GM10266 (cell line): ENCODE measurements around the gene MCF2.

Experiments used
- DNase-seq: peaks from one replicate; pipeline ENCODE4 v3.0.0; 2012; ENCODE audit errors: extremely low spot score
- TF ChIP-seq, protein P1 (sequence below): IDR thresholded peaks from 2 replicates; pipeline ENCODE4 v1.5.1; 2012; ENCODE audit warnings: mild to moderate bottlenecking, low read depth; ENCODE audit not compliant: control insufficient read depth, insufficient read depth; ENCODE audit errors: missing control alignments

MCF2 gene

DNA sequence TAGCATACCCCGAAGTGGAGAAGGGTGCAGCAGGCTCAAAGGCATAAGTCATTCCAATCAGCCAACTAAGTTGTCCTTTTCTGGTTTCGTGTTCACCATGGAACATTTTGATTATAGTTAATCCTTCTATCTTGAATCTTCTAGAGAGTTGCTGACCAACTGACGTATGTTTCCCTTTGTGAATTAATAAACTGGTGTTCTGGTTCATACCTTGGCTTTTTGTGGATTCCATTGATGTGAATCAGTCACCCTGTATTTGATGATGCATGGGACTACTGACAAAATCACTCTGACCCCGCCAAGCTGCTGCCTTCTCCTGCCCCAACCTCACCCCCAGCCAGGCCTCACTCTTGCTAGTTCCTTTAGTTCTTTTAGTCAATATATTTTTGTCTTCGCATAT lies 144.7 kb downstream of the MCF2 start:
- DNase-seq = no peak
- TF ChIP-seq, protein P1, sequence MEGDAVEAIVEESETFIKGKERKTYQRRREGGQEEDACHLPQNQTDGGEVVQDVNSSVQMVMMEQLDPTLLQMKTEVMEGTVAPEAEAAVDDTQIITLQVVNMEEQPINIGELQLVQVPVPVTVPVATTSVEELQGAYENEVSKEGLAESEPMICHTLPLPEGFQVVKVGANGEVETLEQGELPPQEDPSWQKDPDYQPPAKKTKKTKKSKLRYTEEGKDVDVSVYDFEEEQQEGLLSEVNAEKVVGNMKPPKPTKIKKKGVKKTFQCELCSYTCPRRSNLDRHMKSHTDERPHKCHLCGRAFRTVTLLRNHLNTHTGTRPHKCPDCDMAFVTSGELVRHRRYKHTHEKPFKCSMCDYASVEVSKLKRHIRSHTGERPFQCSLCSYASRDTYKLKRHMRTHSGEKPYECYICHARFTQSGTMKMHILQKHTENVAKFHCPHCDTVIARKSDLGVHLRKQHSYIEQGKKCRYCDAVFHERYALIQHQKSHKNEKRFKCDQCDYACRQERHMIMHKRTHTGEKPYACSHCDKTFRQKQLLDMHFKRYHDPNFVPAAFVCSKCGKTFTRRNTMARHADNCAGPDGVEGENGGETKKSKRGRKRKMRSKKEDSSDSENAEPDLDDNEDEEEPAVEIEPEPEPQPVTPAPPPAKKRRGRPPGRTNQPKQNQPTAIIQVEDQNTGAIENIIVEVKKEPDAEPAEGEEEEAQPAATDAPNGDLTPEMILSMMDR = no peak

DNA sequence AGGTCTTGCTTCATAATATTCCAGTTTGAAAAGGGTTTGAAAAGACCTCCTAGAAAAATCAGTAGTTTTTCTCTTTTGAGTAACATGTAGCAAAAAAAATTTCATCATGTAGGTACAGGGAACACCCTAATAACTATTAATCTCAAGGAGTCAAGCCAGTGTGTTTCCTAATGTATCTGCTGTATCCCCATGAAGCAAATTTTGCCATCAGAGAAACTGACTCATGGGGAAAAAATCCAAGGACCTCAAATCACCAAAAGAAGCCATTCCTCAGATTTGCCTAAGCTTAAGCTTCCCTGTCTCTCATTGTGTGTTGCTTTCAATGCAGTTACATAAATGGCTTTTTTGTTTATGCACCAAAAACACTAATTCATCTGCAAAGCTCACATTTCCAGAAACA lies 147.7 kb downstream of the MCF2 start:
- TF ChIP-seq, protein P1 = no peak
- DNase-seq = no peak

DNA sequence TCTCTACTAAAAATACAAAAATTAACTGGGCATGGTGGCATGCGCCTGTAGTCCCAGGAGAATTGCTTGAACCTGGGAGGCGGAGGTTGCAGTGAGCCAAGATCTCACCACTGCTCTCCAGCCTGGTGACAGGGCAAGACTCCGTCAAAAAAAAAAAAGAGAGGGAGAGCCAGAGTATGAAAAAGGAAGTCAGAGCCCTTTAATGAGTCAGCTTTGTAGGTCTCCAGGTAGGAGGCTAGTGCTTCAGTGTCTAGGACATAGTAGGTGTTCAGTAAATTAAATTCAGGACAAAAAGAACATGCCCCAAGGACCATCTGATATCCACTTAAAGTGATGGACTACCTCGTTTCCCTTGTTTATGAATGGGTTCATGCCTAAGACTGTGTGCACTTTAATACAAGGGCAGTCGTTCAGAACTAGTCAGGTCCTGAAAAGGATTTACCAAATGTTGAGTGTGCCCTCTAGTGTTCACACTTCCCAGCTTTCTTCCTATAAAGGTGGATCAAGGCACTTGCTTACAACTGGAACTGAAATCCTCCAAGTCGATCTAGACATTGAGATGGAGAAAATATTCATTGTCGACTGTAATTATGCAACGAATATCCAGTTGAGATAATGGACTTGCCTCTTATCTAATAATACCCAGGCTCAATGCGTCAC lies 148.5 kb downstream of the MCF2 start:
- TF ChIP-seq, protein P1 = peak; percentile 37
- peak; percentile 8 for DNase-seq

DNA sequence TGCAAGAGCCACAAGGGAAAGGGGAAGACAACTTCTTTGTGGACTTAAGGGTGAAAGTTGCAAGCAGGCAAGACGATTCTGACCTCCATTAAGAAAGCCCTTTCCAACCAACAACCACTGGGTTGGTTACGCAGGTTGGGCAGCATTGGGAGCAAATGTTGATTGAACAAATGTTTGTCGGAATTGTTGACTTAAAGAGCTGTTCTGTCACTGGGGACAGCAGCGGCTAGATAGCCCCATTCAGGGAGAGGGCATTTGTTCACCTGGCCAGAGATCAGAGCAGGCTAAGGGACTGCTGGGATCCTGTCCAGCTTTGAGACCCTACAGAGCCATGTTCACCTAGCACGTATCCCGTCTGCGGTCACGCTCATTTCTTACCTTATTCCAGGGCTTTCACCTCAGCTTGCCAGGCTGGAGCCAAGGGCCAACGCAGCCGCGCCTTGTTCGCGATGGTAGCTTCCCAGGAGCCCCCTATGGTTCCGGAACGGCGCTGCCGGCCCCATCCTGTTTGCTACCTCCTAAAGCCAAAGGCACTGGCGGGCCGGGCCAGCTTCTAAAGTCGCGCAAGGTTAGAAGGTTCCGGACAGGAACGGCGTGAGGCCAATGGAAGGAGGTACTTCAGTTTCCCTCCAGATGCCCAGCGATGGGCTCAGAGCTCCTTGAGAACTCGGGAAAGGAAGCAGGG lies 152.8 kb downstream of the MCF2 start:
- DNase-seq = no peak
- TF ChIP-seq, protein P1 = no peak

DNA sequence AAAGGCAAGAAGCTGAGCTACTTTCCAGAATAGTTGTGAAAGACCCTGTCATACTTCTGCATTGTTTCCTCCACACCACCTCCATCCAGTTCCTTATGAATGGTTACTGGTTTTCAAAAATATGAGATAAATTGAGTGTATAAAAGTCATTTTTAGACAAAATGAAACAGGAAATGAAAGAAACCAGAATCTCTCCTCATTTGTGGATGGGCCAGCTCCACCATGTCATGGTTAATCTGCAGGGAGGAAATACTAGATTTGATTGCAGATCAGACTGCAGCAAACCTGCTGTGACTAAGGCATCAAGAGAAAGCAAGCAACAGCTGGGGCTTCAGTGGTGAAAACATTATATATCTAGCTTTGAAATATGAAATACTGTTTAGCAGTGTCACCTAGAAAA lies 153.6 kb downstream of the MCF2 start:
- DNase-seq = no peak
- TF ChIP-seq, protein P1 = no peak

DNA sequence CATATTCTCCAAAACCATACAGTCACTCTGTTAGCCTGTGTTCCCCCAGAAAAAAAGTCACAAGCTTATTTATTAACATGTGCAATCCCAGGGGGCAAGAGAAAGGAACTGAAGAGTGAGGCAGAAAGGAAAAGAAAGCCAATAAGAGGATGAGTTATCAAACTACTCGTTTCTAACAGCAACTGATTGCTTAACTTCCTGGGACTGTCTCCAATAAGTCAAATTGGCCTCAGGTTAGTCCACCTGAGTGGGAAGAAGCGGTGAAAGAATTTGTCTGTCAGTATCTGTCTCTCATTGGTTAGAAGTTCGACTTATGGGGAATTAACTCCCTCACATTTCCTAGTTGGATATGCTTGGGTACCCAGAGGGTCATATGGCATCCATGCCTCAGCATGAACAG lies 163.4 kb downstream of the MCF2 start:
- TF ChIP-seq, protein P1 = no peak
- DNase-seq = no peak

DNA sequence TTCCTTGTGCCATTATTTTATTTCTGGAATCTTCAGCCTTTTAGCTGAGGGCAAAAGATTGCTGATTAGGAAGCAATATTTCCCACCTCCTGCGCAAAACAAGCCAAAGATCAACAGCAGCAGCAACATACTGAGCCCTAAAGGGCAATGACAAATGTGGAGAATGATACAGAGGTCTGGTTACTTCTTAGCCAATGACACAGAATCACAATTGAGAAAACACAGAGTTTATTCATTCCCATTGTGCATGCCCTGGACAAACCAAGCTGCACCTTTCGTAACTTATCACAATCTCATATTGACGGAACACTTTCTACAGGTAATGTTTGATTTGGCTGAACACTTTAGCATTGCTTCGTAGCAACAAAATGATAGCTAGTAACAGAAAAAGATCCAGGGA lies 164.0 kb downstream of the MCF2 start:
- no peak for DNase-seq
- TF ChIP-seq, protein P1 = no peak
